B cell (primary cell): ENCODE results near the gene ZG16. TPM values are rescaled to one million over a fixed set of nuclear protein-coding genes. Genes with fewer than 3 reads are reported as not detected.

Experiments used
- ATAC-seq: fragments of 200-7000 bp; cut with Tn5 transposase; one replicate; pipeline ENCODE4 v1.10.0; 2021; ENCODE audit warnings: low read depth, mild to moderate bottlenecking, moderate number of reproducible peaks, moderate library complexity
- CTCF ChIA-PET: fragments of 350-600 bp; sonication (Branson Sonifier 250); formaldehyde crosslinking; loops from one replicate; lab custom pipeline; 2021; ENCODE audit warnings: antibody characterized with exemption, inconsistent platforms; lab: Charles Lee
- POLR2A ChIA-PET: fragments of 350-600 bp; sonication (Branson Sonifier 250); formaldehyde crosslinking; loops from one replicate; lab custom pipeline; 2021; ENCODE audit warnings: antibody characterized with exemption; lab: Charles Lee
- DNase-seq: peaks from one replicate; pipeline ENCODE4 v3.0.0; 2013
- H2AFZ ChIP-seq: 2 replicates; pipeline ENCODE4 v1.6.1; 2012; ENCODE audit warnings: mild to moderate bottlenecking, low read depth, low read length; ENCODE audit not compliant: insufficient read depth, poor library complexity, severe bottlenecking
- H3K27ac ChIP-seq, 2 donors: 1 replicate in 1 of 2; 2 replicates in 1 of 2; pipeline ENCODE4 v1.5.1; 2012 to 2013; ENCODE audit warnings: low read length in 2 of 2, mild to moderate bottlenecking in 2 of 2, moderate library complexity in 1 of 2
- H3K27me3 ChIP-seq, 4 experiments: fragments of 200-600 bp in 1 of 4; sonication (generic) in 1 of 4; replicated peaks in 1 of 4; 1 replicate in 2 of 4; 2 replicates in 2 of 4; pipeline versions ENCODE4 v1.6.1 to v1.7.0; 2013 to 2016; ENCODE audit warnings: low read length in 3 of 4, mild to moderate bottlenecking in 2 of 4, mixed read lengths in 1 of 4, moderate library complexity in 1 of 4; ENCODE audit not compliant: insufficient read depth in 4 of 4, control insufficient read depth in 3 of 4; ENCODE audit errors: control extremely low read depth in 1 of 4
- H3K36me3 ChIP-seq, 2 experiments: replicated peaks in 1 of 2; 1 replicate in 1 of 2; 2 replicates in 1 of 2; pipeline versions ENCODE4 v1.6.1 to v1.7.1; 2013; ENCODE audit warnings: low read length in 1 of 2; ENCODE audit not compliant: insufficient read depth in 2 of 2, control insufficient read depth in 1 of 2; ENCODE audit errors: control extremely low read depth in 1 of 2, extremely low read depth in 1 of 2
- H3K4me1 ChIP-seq, 2 donors: fragments of 200-600 bp in 1 of 2; sonication (generic) in 1 of 2; 1 replicate in 1 of 2; 2 replicates in 1 of 2; pipeline versions ENCODE4 v1.5.1 to v1.6.1; 2013 to 2017; ENCODE audit warnings: low read length in 2 of 2; ENCODE audit not compliant: control insufficient read depth in 2 of 2, insufficient read depth in 2 of 2
- H3K4me2 ChIP-seq: replicated peaks from 2 replicates; pipeline ENCODE3; 2012; ENCODE audit warnings: mild to moderate bottlenecking, low read depth, low read length; ENCODE audit not compliant: poor library complexity, severe bottlenecking
- H3K4me3 ChIP-seq, 5 experiments: fragments of 200-600 bp in 1 of 5; sonication (generic) in 1 of 5; 1 replicate in 3 of 5; 2 replicates in 2 of 5; pipeline versions ENCODE4 v1.5.1 to v1.7.0; 2011 to 2016; ENCODE audit warnings: low read length in 4 of 5, mild to moderate bottlenecking in 4 of 5, low read depth in 2 of 5, control low read depth in 1 of 5, moderate library complexity in 1 of 5; ENCODE audit not compliant: insufficient read depth in 1 of 5; ENCODE audit errors: control extremely low read depth in 1 of 5, extremely low read depth in 1 of 5
- H3K79me2 ChIP-seq: fragments of 200-600 bp; sonication (generic); one replicate; pipeline ENCODE4 v1.6.0; 2016; ENCODE audit warnings: low read length; ENCODE audit not compliant: control insufficient read depth, insufficient read depth
- H3K9ac ChIP-seq: fragments of 200-600 bp; sonication (generic); 2 replicates; pipeline ENCODE4 v1.6.1; 2017; ENCODE audit warnings: mild to moderate bottlenecking, low read length, moderate library complexity
- H3K9me3 ChIP-seq, 3 donors: one replicate each; pipeline versions ENCODE4 v1.6.1 to v1.7.1; 2013; ENCODE audit warnings: low read length in 2 of 3; ENCODE audit not compliant: control insufficient read depth in 2 of 3, insufficient read depth in 1 of 3; ENCODE audit errors: control extremely low read depth in 1 of 3
- H4K20me1 ChIP-seq: 2 replicates; pipeline ENCODE4 v1.6.0; 2012; ENCODE audit warnings: mild to moderate bottlenecking, low read length; ENCODE audit not compliant: insufficient read depth, control insufficient read depth, poor library complexity, severe bottlenecking
- H3K27ac Mint-ChIP-seq: one replicate; pipeline ENCODE4 v1.8.0; 2021; ENCODE audit warnings: mixed read lengths
- H3K27me3 Mint-ChIP-seq: one replicate; pipeline ENCODE4 v1.8.0; 2021; ENCODE audit warnings: mixed read lengths
- H3K4me1 Mint-ChIP-seq: one replicate; pipeline ENCODE4 v1.8.0; 2021; ENCODE audit warnings: mixed read lengths
- H3K4me3 Mint-ChIP-seq: one replicate; pipeline ENCODE4 v1.8.0; 2021; ENCODE audit warnings: mixed read lengths
- H3K9me3 Mint-ChIP-seq: one replicate; pipeline ENCODE4 v1.8.0; 2022; ENCODE audit warnings: mixed read lengths; ENCODE audit not compliant: insufficient read depth
- EZH2 ChIP-seq: IDR thresholded peaks from 2 replicates; pipeline ENCODE4 v1.6.1; 2012; ENCODE audit warnings: borderline replicate concordance, low read depth, mild to moderate bottlenecking, moderate library complexity, low read length; ENCODE audit not compliant: insufficient read depth, poor library complexity, severe bottlenecking
- WGBS: methylation state at CpG from one replicate; pipeline ENCODE4 v1.1.5; 2013; ENCODE audit warnings: missing lambda C conversion rate; ENCODE audit not compliant: insufficient coverage; 5-methylcytosine and 5-hydroxymethylcytosine counted together
- intact Hi-C: fragments of 100-400 bp; cut with micrococcal nuclease; formaldehyde crosslinking; loops from one replicate; pipeline ENCODE4 v1.10.0; 2022
- polyA plus RNA-seq: library from polyadenylated mRNA; depleted of rRNA; stranded (reverse); fragments of >200 nt; gene quantifications from 2 replicates; pipeline ENCODE4 v1.2.3, GENCODE V29; 2012
- total RNA-seq, 2 donors: library from RNA; stranded (reverse); fragments of 120-200 nt in 1 of 2; gene quantifications; 1 replicate in 1 of 2; 2 replicates in 1 of 2; pipeline versions ENCODE4 v1.2.3 to v1.2.4, GENCODE V29; 2013 to 2022
- TF ChIP-seq, protein P1 (sequence below): fragments of 200-600 bp; IDR thresholded peaks from one replicate; pipeline ENCODE4 v1.8.0; 2022; ENCODE audit warnings: antibody characterized with exemption, mild to moderate bottlenecking

Gene ZG16
- total and polyA plus RNA-seq, 2 donors (not counting 1 experiment from before 2014, with no cell fraction given), result 0.06 TPM; not detected in 1

DNA sequence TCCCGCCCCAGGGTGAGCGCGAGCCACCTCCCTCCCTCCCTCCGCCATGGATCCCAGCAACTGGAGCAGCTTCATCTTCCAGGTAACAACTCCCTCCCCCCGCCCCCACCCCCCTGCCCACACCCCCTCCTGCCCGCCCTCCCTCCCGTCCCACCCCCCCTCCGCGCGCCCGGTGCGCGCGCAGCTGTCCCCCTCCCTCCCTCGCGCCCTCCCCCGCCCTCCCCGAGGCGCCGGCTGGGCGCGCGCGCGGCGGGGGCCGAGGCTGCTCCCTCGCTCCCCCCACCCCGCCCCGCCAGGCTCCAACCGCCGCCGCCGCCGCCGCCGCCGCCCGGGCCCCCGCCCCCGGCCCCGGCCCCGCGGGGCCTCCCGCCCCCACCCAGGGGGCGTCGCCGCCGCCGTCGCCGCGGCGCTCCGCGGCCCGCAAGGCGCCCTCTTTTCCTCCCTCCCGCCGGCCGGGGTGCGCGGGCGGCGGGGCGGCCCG lies 28.1 kb downstream of the ZG16 start, which contains the start of gene MAZ:
MAZ (plus strand) TSS at position 431 of the 481 bp plus-strand sequence. CDS start 173 bp downstream, outside the sequence.
- no peaks in the 10 kb centered on the region for H3K9me3 Mint-ChIP-seq
- Histone ChIP-seq H3K4me1 (peaks cover 49 to 54% of the 10 kb centered on the region in 2 donors), H3K79me2 (peaks cover 37% of the 10 kb centered on the region), H3K27ac (peak within 1 kb of the TSS; percentile 89 to 91), H3K27me3 (no peaks in the 10 kb centered on the region), H3K4me2 (peak within 1 kb of the TSS; percentile 99), H2AFZ (peak within 1 kb of the TSS; percentile 78), H3K36me3 (peaks cover 4 to 23% of the 10 kb centered on the region in 2 experiments), H3K9me3 (no peaks in the 10 kb centered on the region), H3K9ac (peak within 1 kb of the TSS; percentile 85), H3K4me3 (peak within 1 kb of the TSS; percentile 25 to 95 (median 89)), H4K20me1 (peaks cover 36% of the 10 kb centered on the region)
- CTCF ChIA-PET, result interaction anchor here (2.0 to 3.8 kb wide), 4 partner anchors 12 to 105 kb away, joined by 15 to 66 read pairs (median 38); partner anchors contain the start of genes KIF22, MVP and PAGR1
- no peaks in the 10 kb centered on the region for H3K27me3 Mint-ChIP-seq
- POLR2A ChIA-PET, result interaction anchor here (0.6 to 4.3 kb wide), 11 partner anchors 10 to 572 kb away, joined by 3 to 31 read pairs (median 5); partner anchors contain the start of genes C16orf54, KIF22 and PAGR1
- ATAC-seq (peak; percentile 18), DNase-seq (peak; percentile 81)
- under 1% methylated on average over 19 of the region's 67 CpGs for WGBS
- TF ChIP-seq, protein P1, sequence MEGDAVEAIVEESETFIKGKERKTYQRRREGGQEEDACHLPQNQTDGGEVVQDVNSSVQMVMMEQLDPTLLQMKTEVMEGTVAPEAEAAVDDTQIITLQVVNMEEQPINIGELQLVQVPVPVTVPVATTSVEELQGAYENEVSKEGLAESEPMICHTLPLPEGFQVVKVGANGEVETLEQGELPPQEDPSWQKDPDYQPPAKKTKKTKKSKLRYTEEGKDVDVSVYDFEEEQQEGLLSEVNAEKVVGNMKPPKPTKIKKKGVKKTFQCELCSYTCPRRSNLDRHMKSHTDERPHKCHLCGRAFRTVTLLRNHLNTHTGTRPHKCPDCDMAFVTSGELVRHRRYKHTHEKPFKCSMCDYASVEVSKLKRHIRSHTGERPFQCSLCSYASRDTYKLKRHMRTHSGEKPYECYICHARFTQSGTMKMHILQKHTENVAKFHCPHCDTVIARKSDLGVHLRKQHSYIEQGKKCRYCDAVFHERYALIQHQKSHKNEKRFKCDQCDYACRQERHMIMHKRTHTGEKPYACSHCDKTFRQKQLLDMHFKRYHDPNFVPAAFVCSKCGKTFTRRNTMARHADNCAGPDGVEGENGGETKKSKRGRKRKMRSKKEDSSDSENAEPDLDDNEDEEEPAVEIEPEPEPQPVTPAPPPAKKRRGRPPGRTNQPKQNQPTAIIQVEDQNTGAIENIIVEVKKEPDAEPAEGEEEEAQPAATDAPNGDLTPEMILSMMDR, result no peak
- no peak for TF ChIP-seq EZH2
- H3K4me1 Mint-ChIP-seq, result peaks cover 50% of the 10 kb centered on the region
- intact Hi-C loops, result loop anchor here (5.0 kb wide), 1 partner anchor 104 kb away; no protein-coding TSS in a partner anchor
- H3K27ac Mint-ChIP-seq, result peak within 1 kb of the TSS; percentile 100
- H3K4me3 Mint-ChIP-seq, result peak within 1 kb of the TSS; percentile 98
